T-helper 2 cell treated with Interferon-gamma antibody and Interleukin-4, amounts not matched to agents 5 μg/mL and 100 μg/mL, for 36 hours (primary cell): Measurements from ENCODE around the gene UNC45A.

Experiments used
- DNase-seq: peaks from one replicate; pipeline ENCODE4 v3.0.0; 2021; ENCODE audit warnings: low spot score
- H3K27ac Mint-ChIP-seq: one replicate; pipeline ENCODE4 v1.8.0; 2021; ENCODE audit warnings: mild to moderate bottlenecking, mixed read lengths
- H3K27me3 Mint-ChIP-seq: one replicate; pipeline ENCODE4 v1.8.0; 2021; ENCODE audit warnings: low read depth, mixed read lengths
- H3K36me3 Mint-ChIP-seq: one replicate; pipeline ENCODE4 v1.8.0; 2021; ENCODE audit warnings: low read depth, mixed read lengths
- H3K4me1 Mint-ChIP-seq: one replicate; pipeline ENCODE4 v1.8.0; 2021; ENCODE audit warnings: low read depth, mixed read lengths
- H3K4me3 Mint-ChIP-seq: one replicate; pipeline ENCODE4 v1.8.0; 2022; ENCODE audit warnings: mild to moderate bottlenecking, moderate library complexity, mixed read lengths
- H3K9me3 Mint-ChIP-seq: one replicate; pipeline ENCODE4 v1.8.0; 2021; ENCODE audit warnings: mixed read lengths

Gene UNC45A

DNA sequence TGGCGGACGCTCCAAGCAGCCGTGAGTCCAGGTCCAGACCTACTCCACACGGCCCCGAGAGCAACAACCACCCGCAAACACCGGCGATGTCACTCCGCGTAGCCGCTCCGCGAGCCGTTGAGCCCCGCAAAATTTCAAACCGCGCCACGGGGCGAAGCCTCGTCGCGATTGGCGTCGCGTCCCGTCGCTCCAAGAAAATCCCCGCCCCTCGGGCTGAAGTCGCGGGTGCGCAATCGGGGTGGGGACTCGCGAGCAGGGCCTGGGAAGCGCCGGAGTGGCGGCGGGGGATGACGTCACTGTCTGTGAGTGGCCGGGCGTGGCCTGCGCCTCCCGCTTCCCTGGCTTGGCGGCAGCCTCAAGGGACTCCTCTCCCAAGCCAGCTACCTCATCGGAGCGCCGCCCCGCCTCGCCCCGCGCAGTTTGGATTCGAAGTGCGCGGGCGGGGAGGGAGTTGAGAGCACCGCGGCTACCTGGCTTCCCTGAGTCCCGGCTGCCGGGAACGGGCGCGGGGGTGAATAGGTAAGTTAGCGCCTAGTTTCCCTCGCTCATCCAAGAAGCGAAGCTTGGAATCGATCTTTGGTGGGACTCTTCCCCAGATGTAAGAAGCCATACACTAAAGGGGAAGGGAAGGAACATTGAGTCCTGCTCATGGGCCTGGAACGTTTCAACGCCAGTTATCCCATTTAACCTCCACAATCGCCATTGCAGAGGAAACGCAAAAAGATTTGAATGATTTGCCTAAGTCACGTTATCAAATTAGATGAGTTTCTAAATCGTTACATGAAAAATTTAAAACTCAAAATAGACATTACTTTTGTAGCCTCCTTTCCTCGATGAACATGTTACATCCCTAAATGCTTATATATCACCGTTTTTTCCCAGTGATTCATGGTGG is 59.6 kb downstream of the UNC45A start, which contains the start of gene PRC1:
Gene PRC1, minus strand, starts transcription at position 119 of the 895 bp plus-strand sequence. Its CDS starts 118 bp downstream, at position 1.
- H3K27me3 Mint-ChIP-seq: no peaks in the 10 kb centered on the region
- H3K9me3 Mint-ChIP-seq: no peaks in the 10 kb centered on the region
- H3K4me1 Mint-ChIP-seq: peaks cover 31% of the 10 kb centered on the region
- peaks cover 50% of the 10 kb centered on the region for H3K36me3 Mint-ChIP-seq
- peak; percentile 99 for DNase-seq
- peak within 1 kb of the TSS; percentile 100 for H3K27ac Mint-ChIP-seq
- H3K4me3 Mint-ChIP-seq: peak within 1 kb of the TSS; percentile 100

GRCh38 chr15:90998737-90999136 is 63.7 kb downstream of the UNC45A start:
- no peak overlapping the region for H3K27ac Mint-ChIP-seq
- no peaks in the 10 kb centered on the region for H3K9me3 Mint-ChIP-seq
- no peak for DNase-seq
- no peaks in the 10 kb centered on the region for H3K27me3 Mint-ChIP-seq
- peaks cover 51% of the 10 kb centered on the region for H3K36me3 Mint-ChIP-seq
- no peak overlapping the region for H3K4me3 Mint-ChIP-seq
- H3K4me1 Mint-ChIP-seq: peaks cover 9% of the 10 kb centered on the region

- Mint-ChIP-seq H3K4me3 (no peak overlapping the region), H3K9me3 (no peaks in the 10 kb centered on the region), H3K27me3 (no peaks in the 10 kb centered on the region), H3K4me1 (peaks cover under 1% of the 10 kb centered on the region), H3K27ac (no peak overlapping the region), H3K36me3 (peaks cover 57% of the 10 kb centered on the region)
- DNase-seq: no peak
Observed at GRCh38 chr15:91001209-91001608, 66.1 kb downstream of the UNC45A start.
